ENCODE measurements around the gene MISP. TPM values are rescaled to one million over a fixed set of nuclear protein-coding genes. Genes with fewer than 3 reads are reported as not detected.
A peak's percentile ranks its signal among the peaks of the same experiment; 100 is the strongest.
"Not testable (repeated sequence)": the region's sequence is repeated elsewhere in the genome, so short reads cannot be mapped to it uniquely, and the experiment has no call there.

The MISP gene
- total RNA-seq, 2 experiments from 2014 or later, result not detected

DNA sequence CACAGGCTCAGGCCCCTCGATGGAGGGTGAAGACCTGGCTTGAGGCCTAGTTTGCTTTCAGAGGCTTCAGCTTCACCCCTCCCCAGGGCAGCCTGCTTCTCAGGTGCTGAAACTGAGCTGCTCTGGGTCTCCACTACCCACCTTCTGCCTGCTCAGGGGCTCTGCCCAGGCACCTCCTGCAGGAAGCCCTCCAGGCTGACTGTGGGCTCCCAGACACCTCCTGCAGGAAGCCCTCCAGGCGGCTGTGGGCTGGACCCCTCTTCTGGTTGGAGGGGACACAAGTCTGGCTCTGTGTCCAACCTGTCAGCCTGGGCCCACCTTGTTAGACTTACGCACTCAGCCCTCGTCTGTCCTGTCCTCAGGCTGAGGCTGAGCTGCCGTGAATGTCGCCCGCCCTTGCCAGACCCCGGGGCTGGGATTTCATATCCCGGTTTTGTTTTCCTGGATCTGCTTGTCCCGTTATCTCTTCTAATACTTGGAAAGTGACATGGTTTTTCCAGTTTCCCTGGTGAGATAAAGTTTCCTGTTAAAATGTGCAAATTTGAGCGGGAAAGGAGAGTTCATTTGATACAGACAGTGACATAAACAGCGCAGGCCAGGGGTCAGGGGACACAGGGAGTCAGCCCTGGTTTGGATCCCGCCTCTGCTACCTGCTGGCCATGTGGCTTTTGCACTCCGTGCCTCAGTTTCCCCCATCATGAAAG, 20.8 kb upstream of the MISP start:
- H3K4me1 Mint-ChIP-seq, result peaks cover 17% of the 10 kb centered on the region
- no peaks in the 10 kb centered on the region for H3K27me3 Mint-ChIP-seq
- ATAC-seq (no peak), DNase-seq (no peak)
- no peaks in the 10 kb centered on the region for H3K36me3 Mint-ChIP-seq
- no peak overlapping the region for H3K4me3 Mint-ChIP-seq
- CTCF ChIA-PET, result interaction anchor here (0.8 to 1.2 kb wide), 4 partner anchors 27 to 219 kb away, joined by 3 to 6 read pairs (median 4); no protein-coding TSS in a partner anchor
- H3K9me3 Mint-ChIP-seq (ENCODE audit: low read depth), result no peaks in the 10 kb centered on the region
- H3K27ac Mint-ChIP-seq, result no peak overlapping the region

DNA sequence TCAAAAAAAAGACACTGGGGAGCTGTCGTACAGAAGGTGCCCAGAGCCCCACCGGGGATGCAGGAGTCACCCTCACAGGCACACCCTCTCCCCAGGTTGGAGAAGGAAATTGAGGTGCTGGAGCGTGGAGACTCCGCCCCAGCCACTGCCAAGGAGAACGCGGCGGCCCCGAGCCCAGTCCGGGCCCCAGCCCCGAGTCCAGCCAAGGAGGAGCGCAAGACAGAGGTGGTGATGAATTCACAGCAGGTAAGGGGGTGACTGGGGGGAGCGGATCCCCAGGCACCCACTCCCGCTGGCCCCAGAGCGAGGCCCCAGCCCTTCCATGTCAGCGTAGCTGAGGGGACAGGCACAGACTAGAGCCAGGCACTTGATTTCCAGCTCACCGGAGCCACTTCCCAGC, 19.9 kb upstream of the MISP start:
- Mint-ChIP-seq H3K27ac (no peak overlapping the region), H3K4me1 (peaks cover 17% of the 10 kb centered on the region), H3K4me3 (no peak overlapping the region), H3K27me3 (no peaks in the 10 kb centered on the region), H3K9me3 (ENCODE audit: low read depth) (no peaks in the 10 kb centered on the region), H3K36me3 (no peaks in the 10 kb centered on the region)
- CTCF ChIA-PET, result interaction anchor here (0.9 to 1.0 kb wide), 2 partner anchors 65 to 220 kb away, joined by 3 to 6 read pairs; no protein-coding TSS in a partner anchor
- DNase-seq, result no peak
- no peak for ATAC-seq

DNA sequence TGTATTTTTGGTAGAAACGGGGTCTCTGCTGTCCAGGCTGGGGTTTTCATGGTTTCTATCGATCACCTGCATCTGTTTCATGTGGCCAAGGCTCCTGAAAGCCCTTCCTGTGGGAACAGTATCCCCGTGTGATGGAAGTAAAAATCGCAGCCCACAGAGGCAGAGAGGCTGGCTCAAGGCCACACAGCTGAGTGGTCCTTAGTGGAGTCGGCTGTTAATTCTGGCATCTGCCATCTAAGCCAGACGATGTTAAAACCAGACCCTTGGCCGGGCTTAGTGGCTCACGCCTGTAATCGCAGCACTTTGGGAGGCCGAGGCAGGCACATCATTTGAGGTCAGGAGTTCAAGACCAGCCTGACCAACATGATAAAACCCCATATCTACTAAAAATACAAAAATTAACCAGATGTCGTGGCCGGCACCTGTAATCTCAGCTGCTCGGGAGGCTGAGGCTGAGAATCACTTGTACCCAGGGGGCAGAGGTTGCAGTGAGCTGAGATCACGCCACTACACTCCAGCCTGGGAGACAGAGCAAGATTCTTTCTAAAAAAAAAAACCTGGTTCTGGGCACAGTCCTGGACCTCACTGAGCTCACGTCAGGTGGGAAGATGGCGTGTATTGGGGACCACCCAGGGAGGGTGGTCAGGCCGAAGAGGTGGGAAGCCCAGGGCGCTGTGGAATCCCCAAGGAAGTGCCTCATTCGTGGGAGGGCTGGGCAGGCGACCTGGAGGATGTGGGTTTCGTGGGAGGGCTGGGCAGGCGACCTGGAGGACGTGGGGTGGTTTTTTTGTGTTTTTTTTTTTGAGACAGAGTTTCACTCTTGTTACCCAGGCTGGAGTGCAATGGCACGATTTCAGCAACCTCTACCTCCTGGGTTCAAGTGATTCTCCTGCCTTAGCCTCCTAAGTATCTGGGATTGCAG, 18.5 kb upstream of the MISP start:
- ATAC-seq, result no peak
- Mint-ChIP-seq H3K36me3 (no peaks in the 10 kb centered on the region), H3K4me1 (peaks cover 17% of the 10 kb centered on the region), H3K27me3 (no peaks in the 10 kb centered on the region), H3K9me3 (ENCODE audit: low read depth) (no peaks in the 10 kb centered on the region), H3K4me3 (no peak overlapping the region), H3K27ac (no peak overlapping the region)
- DNase-seq, result no peak
- CTCF ChIA-PET, result interaction anchor here (1.4 to 3.2 kb wide), 4 partner anchors 68 to 226 kb away, joined by 4 to 40 read pairs (median 5); partner anchors contain the start of gene RNF126

DNA sequence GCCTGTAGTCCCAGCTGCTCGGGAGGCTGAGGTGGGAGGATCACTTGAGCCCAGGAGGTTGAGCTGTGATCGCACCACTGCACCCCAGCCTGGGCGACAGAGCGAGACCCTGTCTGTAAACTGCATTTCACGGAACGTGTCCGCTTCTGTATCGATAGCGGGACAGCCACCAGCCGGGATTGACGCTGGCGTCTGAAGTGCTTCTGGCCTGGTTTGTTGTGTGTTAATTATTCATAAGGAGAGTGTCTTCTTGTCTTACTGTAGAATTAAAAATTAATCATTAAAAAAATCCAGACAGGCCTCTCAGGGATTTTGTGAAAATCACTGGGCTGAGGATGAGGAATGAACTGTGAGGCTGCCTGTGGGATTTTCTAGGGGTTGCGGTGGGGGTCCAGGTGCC, 16.2 kb upstream of the MISP start:
- Mint-ChIP-seq H3K4me1 (peaks cover 17% of the 10 kb centered on the region), H3K36me3 (no peaks in the 10 kb centered on the region), H3K9me3 (ENCODE audit: low read depth) (no peaks in the 10 kb centered on the region), H3K27ac (no peak overlapping the region), H3K27me3 (no peaks in the 10 kb centered on the region), H3K4me3 (no peak overlapping the region)
- ATAC-seq (no peak), DNase-seq (no peak)
- CTCF ChIA-PET, result interaction anchor here (0.6 to 3.2 kb wide), 17 partner anchors 10 to 151 kb away, joined by 3 to 40 read pairs (median 4); partner anchors contain the start of gene RNF126

DNA sequence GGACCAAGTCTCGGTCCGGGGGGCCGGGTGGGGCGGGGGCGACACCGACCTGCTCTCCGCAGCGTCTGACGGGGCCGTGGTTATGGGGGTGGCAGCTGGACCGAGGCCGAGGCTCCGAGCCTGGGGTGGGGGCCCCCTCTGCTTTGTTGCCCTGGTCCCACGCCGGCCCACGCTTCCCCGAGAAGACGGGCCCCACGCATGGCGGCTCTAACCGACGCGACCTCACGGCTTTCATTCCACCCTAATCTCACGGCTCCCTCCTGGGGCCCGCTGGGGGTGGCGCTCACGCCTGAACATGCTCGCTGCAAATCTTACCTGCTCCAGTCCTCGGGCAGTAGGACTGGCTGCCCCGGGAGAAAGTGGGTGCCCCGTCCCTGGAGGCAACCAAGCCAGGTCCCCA, 14.8 kb upstream of the MISP start:
- Mint-ChIP-seq H3K4me3 (no peak overlapping the region), H3K27me3 (no peaks in the 10 kb centered on the region), H3K27ac (no peak overlapping the region), H3K9me3 (ENCODE audit: low read depth) (no peaks in the 10 kb centered on the region), H3K36me3 (no peaks in the 10 kb centered on the region), H3K4me1 (peaks cover 17% of the 10 kb centered on the region)
- no peak for DNase-seq
- CTCF ChIA-PET, result interaction anchor here (1.2 kb wide), 1 partner anchor 67 kb away, joined by 3 read pairs; no protein-coding TSS in a partner anchor
- ATAC-seq, result no peak

DNA sequence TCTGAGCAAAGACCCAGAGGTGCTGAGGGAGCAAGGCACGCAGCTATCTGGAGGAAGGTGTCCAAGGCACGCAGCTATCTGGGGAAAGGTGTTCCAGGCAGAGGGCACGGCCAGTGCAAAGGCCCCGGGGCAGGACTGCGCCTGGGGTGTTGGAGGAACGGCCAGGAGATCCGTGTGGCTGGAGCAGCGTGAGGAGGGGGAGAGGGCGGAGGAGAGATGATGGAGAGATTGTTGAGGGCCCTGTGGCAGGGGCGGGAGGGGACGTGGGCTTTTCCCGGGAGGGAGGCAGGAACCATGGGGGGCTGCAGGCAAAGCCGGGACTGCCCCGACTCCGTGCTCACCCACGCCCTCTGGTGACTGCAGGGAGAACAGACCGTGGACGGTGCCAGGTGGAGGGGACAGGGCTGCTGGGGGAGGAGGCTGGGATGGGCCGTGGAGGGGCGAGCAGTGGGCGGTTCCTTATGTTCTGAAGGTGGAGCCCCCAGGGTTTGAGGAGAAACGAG, 13.3 kb upstream of the MISP start:
- H3K9me3 Mint-ChIP-seq (ENCODE audit: low read depth), result no peaks in the 10 kb centered on the region
- ATAC-seq (peak; percentile 73), DNase-seq (peak; percentile 63)
- CTCF ChIA-PET, result interaction anchor here (0.5 to 1.2 kb wide), 4 partner anchors 69 to 240 kb away, joined by 3 to 4 read pairs (median 3); no protein-coding TSS in a partner anchor
- no peaks in the 10 kb centered on the region for H3K27me3 Mint-ChIP-seq
- H3K36me3 Mint-ChIP-seq, result no peaks in the 10 kb centered on the region
- H3K27ac Mint-ChIP-seq, result no peak overlapping the region
- H3K4me1 Mint-ChIP-seq, result peaks cover 15% of the 10 kb centered on the region
- no peak overlapping the region for H3K4me3 Mint-ChIP-seq

DNA sequence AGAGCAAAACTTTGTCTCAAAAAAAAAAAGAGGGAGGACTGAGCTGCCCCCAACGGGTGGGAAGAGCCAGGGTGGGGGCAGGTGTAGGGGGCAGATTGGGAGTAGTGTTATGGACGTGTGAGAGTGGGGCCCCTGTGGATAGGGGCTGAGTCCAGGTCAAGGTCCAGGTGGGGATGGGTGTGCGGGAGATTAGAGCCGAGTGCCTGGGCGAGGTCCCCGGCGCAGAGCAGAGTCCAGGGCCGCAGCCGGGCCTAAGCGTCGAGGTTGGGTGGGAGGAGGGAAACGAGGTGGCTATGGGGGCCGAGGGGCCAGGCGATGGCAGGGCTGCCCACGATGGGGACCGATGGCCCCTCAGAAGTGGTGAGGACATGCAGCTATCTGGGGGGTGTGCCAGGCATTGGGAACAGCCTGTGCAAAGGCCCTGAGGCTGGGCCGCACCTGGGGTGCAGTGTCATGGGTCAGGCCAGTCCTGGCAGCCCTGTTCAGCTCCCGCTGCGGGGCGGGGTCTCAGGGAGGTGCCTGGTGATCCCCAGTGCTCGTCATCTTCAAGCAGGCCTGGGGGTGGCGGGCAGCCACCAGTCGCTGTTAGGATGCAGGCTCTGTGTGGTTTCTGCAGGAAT, 12.3 kb upstream of the MISP start:
- H3K27ac Mint-ChIP-seq, result no peak overlapping the region
- no peaks in the 10 kb centered on the region for H3K27me3 Mint-ChIP-seq
- no peak overlapping the region for H3K4me3 Mint-ChIP-seq
- CTCF ChIA-PET, result no interaction called here
- H3K4me1 Mint-ChIP-seq, result peaks cover 6% of the 10 kb centered on the region
- DNase-seq (no peak), ATAC-seq (no peak)
- peaks cover under 1% of the 10 kb centered on the region for H3K36me3 Mint-ChIP-seq
- peaks cover 2% of the 10 kb centered on the region for H3K9me3 Mint-ChIP-seq (ENCODE audit: low read depth)

DNA sequence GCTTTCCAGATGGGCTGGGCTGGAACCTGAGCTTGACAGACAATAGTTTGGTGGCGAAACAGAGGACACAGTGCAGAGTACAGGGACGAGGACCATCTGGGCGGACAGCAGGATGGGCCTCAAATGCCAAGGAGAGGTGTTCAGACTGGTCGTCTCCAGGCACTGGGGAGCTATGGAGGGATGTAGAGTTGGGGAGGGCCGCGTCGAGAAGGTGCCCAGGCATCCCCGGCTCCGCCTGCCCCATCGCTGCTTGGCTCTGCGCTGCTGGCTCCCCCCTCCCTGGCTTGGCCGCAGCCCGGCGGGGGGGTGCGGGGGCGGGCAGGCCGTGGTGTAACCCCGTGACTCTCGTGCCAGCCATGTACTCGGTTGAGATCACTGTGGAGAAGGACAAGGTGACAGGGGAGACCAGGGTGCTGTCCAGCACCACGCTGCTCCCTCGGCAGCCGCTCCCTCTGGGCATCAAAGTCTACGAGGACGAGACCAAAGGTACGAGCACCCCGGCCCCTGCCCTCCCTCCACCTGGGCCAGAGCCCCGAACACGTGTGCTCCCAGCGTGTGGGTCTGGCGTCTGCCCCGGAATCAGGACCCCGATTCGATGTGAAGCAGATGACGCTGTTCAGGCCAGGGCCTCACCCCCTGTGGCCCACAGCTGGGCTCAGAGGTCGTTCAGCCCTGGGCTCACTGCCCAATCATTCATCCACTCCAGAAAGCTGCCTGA, 10.8 kb upstream of the MISP start:
- Mint-ChIP-seq H3K27ac (no peak overlapping the region), H3K4me1 (no peaks in the 10 kb centered on the region), H3K36me3 (peaks cover 2% of the 10 kb centered on the region), H3K9me3 (ENCODE audit: low read depth) (peaks cover 5% of the 10 kb centered on the region), H3K4me3 (no peak overlapping the region), H3K27me3 (no peaks in the 10 kb centered on the region)
- no peak for DNase-seq
- CTCF ChIA-PET, result no interaction called here
- no peak for ATAC-seq

DNA sequence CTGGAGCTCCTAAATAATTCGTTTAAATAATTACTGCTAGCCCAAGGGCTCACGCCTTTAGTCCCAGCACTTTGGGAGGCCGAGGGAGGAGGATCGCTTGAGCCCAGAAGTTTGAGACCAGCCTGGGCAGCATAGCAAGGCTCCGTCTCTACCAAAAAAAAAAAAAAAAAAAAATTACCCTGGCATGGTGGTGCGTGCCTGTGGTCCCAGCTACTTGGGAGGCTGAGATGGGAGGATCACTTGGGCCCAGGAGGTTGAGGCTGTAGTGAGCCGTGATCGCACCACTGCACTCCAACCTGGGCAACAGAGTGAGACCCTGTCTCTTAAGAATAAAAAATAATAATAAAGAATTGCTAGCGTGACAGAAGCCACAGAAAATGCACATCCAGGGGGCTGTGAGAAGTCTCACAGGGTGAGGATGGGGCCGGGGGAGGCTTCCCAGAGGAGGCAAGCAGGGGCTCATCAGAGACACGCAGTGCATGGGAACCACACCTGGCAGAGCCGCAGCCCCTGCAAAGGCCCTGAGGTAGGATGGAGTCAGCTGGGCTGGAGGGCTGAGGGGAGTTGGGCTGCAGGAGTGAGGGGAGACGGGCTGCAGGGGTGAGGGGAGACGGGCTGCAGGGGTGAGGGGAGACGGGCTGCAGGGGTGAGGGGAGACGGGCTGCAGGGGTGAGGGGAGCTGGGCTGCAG, 10.0 kb upstream of the MISP start:
- H3K4me3 Mint-ChIP-seq; DNase-seq; H3K27ac Mint-ChIP-seq; H3K9me3 Mint-ChIP-seq (ENCODE audit: low read depth); H3K27me3 Mint-ChIP-seq; H3K4me1 Mint-ChIP-seq; ATAC-seq; H3K36me3 Mint-ChIP-seq: not testable (repeated sequence)
- CTCF ChIA-PET, result interaction anchor here (0.6 to 0.9 kb wide), 2 partner anchors 47 to 77 kb away, joined by 4 to 5 read pairs; partner anchors contain the start of gene RNF126

DNA sequence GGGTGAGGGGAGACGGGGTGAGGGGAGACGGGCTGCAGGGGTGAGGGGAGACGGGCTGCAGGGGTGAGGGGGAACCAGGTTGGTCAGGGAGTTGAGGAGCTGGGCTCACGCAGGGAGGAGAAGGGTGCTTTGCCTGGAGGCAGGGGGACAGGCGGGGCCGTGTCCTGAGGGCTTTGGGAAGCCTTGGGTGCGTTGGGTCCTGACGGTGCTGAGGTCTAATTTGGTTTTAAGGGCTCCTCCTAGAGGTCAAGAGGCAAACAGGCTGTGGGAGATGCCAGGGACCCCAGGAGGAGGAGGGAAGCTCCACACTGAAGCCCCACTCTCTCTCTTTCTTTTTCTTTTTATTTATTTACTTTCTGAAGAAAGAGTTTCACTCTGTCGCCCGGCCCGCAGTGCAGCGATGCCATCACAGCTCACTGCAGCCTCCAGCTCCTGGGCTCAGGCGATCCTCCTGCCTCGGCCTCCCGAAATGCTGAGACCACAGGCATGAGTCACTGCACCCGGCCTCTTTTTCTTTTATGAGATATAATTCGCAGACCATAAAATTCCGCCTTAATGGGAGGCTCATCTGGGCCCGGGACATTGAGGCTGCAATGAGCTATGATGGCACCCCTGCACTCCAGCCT, 9.3 kb upstream of the MISP start:
- ATAC-seq (peak; percentile 37), DNase-seq (no peak)
- H3K36me3 Mint-ChIP-seq, result peaks cover 2% of the 10 kb centered on the region
- no peak overlapping the region for H3K27ac Mint-ChIP-seq
- CTCF ChIA-PET, result interaction anchor here (0.9 kb wide), 1 partner anchor 78 kb away, joined by 4 read pairs; the partner anchor contains the start of gene RNF126
- no peaks in the 10 kb centered on the region for H3K4me1 Mint-ChIP-seq
- H3K9me3 Mint-ChIP-seq (ENCODE audit: low read depth), result peaks cover 8% of the 10 kb centered on the region
- no peaks in the 10 kb centered on the region for H3K27me3 Mint-ChIP-seq
- H3K4me3 Mint-ChIP-seq, result no peak overlapping the region

DNA sequence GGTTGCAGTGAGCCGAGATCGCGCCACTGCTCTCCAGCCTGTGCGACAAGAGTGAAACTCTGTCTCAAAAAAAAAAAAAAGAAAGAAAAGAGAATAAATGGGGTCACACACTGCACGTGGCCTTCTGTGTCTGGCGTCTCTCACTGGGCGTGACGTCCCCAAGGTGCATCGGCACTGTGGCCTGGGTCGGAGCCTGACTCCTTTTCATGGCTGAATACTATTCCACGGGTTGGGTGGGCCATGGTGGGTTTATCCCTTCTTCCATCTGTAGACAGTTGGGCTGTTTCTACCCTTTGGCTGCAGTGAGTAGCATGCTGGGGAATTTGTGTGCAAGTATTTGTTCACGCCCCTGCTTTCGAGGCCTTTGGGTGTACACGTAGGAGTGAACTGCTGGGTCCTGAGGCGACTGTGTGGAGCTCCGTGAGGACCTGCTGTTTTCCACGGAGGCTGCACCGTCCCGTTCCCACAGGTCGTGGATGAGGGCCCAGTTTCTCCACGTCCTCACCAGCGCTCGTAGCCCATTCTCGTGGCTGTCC, 8.3 kb upstream of the MISP start:
- Mint-ChIP-seq H3K4me1 (no peaks in the 10 kb centered on the region), H3K36me3 (peaks cover 2% of the 10 kb centered on the region), H3K4me3 (no peak overlapping the region), H3K27me3 (no peaks in the 10 kb centered on the region), H3K27ac (no peak overlapping the region), H3K9me3 (ENCODE audit: low read depth) (peaks cover 8% of the 10 kb centered on the region)
- no peak for ATAC-seq
- no peak for DNase-seq
- CTCF ChIA-PET, result no interaction called here
